K562 (cell line): Measurements from ENCODE around the gene SLC44A5. TPM values are rescaled to one million over a fixed set of nuclear protein-coding genes. Genes with fewer than 3 reads are reported as not detected.

Experiments
- ATAC-seq: fragments of 200-7000 bp; cut with Tn5 transposase; 3 replicates; pipeline ENCODE4 v1.9.1; 2020; ENCODE audit warnings: moderate library complexity
- BruUV-seq: library from RNA; stranded (reverse); fragments of 400-500 nt; replicated peaks from 2 replicates; lab custom pipeline; 2021; lab: Mats Ljungman, UMichigan
- CTCF ChIA-PET: fragments of 300-600 bp; formaldehyde crosslinking; extraction: SDS; loops from one replicate; lab custom pipeline; 2021; ENCODE audit warnings: low intra/inter-chr PET ratio; lab: Yijun Ruan, JAX
- POLR2A ChIA-PET: fragments of 300-600, 350-650 bp; sonication (Branson Sonifier 250); formaldehyde crosslinking; extraction: SDS; loops from one replicate; lab custom pipeline; 2021; ENCODE audit warnings: antibody characterized with exemption, inconsistent platforms; lab: Yijun Ruan, JAX
- DNase-seq, 4 experiments: peaks; one replicate each; pipeline versions ENCODE4 v3.0.0 to v3.0.0-alpha.2; 2011 to 2018; ENCODE audit warnings: low spot score in 3 of 4, mixed read lengths in 3 of 4; ENCODE audit errors: extremely low read depth in 1 of 4
- FAIRE-seq: peaks from 2 replicates; lab custom pipeline; 2011; peaks lifted over from hg19 to GRCh38; lab: Jason Lieb, UNC
- H2AFZ ChIP-seq: 2 replicates; pipeline ENCODE4 v1.6.0; 2011; ENCODE audit warnings: low read depth, low read length, control low read depth, inconsistent platforms
- H3K27ac ChIP-seq: fragments of 200-600 bp; 3 replicates; pipeline ENCODE4 v1.8.0; 2011; ENCODE audit warnings: low read depth, mild to moderate bottlenecking, control low read depth, inconsistent platforms, low read length, moderate library complexity, mixed read lengths; ENCODE audit errors: extremely low read depth
- H3K27me3 ChIP-seq, 2 experiments: fragments of 300-600 bp in 1 of 2; 2 replicates in 1 of 2; 3 replicates in 1 of 2; pipeline versions ENCODE4 v1.6.0 to v1.8.0; 2011; ENCODE audit warnings: inconsistent platforms in 2 of 2, low read length in 2 of 2, mild to moderate bottlenecking in 1 of 2, mixed read lengths in 1 of 2, moderate library complexity in 1 of 2; ENCODE audit not compliant: control insufficient read depth in 2 of 2, insufficient read depth in 2 of 2
- H3K36me3 ChIP-seq: fragments of 300-600 bp; 3 replicates; pipeline ENCODE4 v1.8.0; 2011; ENCODE audit warnings: mild to moderate bottlenecking, low read length, inconsistent platforms; ENCODE audit not compliant: control insufficient read depth, insufficient read depth
- H3K4me1 ChIP-seq, 2 experiments: fragments of 200-600 bp in 1 of 2; replicated peaks in 1 of 2; 2 replicates in 1 of 2; 3 replicates in 1 of 2; pipeline versions ENCODE4 v1.5.1 to v1.8.0; 2011; ENCODE audit warnings: inconsistent platforms in 2 of 2, low read length in 2 of 2, mild to moderate bottlenecking in 1 of 2, mixed read lengths in 1 of 2, moderate library complexity in 1 of 2; ENCODE audit not compliant: control insufficient read depth in 2 of 2, insufficient read depth in 2 of 2
- H3K4me2 ChIP-seq: 2 replicates; pipeline ENCODE4 v1.6.1; 2011; ENCODE audit warnings: low read length, control low read depth, inconsistent platforms, mixed read lengths; ENCODE audit not compliant: insufficient read depth
- H3K4me3 ChIP-seq: fragments of 200-600 bp; sonication (generic), shearing (Covaris generic); 2 replicates; pipeline ENCODE4 v1.5.1; 2016; ENCODE audit warnings: control low read depth, inconsistent platforms
- H3K79me2 ChIP-seq: fragments of 200-600 bp; 3 replicates; pipeline ENCODE4 v1.8.0; 2011; ENCODE audit warnings: low read length, inconsistent platforms; ENCODE audit not compliant: control insufficient read depth, insufficient read depth
- H3K9ac ChIP-seq, 2 experiments: 2 replicates each; pipeline versions ENCODE4 v1.6.0 to v1.6.1; 2011; ENCODE audit warnings: low read depth in 2 of 2, low read length in 2 of 2, control low read depth in 1 of 2, inconsistent platforms in 1 of 2, mild to moderate bottlenecking in 1 of 2, mixed read lengths in 1 of 2; ENCODE audit not compliant: insufficient read depth in 1 of 2
- H3K9me1 ChIP-seq: one replicate; pipeline ENCODE4 v1.6.0; 2011; ENCODE audit warnings: inconsistent platforms, mild to moderate bottlenecking, low read length, moderate library complexity; ENCODE audit not compliant: control insufficient read depth, insufficient read depth
- H3K9me3 ChIP-seq: replicated peaks from 2 replicates; pipeline ENCODE4 v1.5.1; 2011; ENCODE audit warnings: low read depth, low read length, inconsistent platforms; ENCODE audit not compliant: control insufficient read depth, insufficient read depth
- H4K20me1 ChIP-seq: replicated peaks from 2 replicates; pipeline ENCODE4 v1.6.1; 2011; ENCODE audit warnings: low read length, inconsistent platforms, mixed read lengths; ENCODE audit not compliant: control insufficient read depth, insufficient read depth
- ARNT ChIP-seq, 2 experiments: fragments of 450-650 bp; IDR thresholded peaks; 2 replicates each; pipeline ENCODE4 v1.6.1; 2016; ENCODE audit warnings: mild to moderate bottlenecking in 1 of 2
- FOXA1 ChIP-seq: fragments of 450-650 bp; IDR thresholded peaks from 2 replicates; pipeline ENCODE4 v1.6.1; 2016; ENCODE audit warnings: mild to moderate bottlenecking, borderline replicate concordance
- KLF13 ChIP-seq: fragments of 450-650 bp; IDR thresholded peaks from 2 replicates; pipeline ENCODE4 v1.6.1; 2016; ENCODE audit warnings: missing genetic modification characterization, low read depth, mild to moderate bottlenecking, missing compliant biosample characterization, moderate library complexity, borderline replicate concordance
- RBM15 ChIP-seq: fragments of 200-400 bp; formaldehyde crosslinking; IDR thresholded peaks from 2 replicates; pipeline ENCODE4 v1.6.1; 2018; ENCODE audit warnings: mild to moderate bottlenecking, low read length, moderate library complexity; ENCODE audit not compliant: insufficient read depth
- SMAD1 ChIP-seq: fragments of 150-350 bp; IDR thresholded peaks from 2 replicates; pipeline ENCODE4 v1.6.1; 2014; ENCODE audit warnings: low read length, low read depth; ENCODE audit not compliant: partially characterized antibody
- SRSF9 ChIP-seq: fragments of 200-400 bp; formaldehyde crosslinking; IDR thresholded peaks from 2 replicates; pipeline ENCODE4 v1.6.1; 2017; ENCODE audit warnings: low read depth, low read length, borderline replicate concordance
- U2AF2 ChIP-seq: fragments of 200-400 bp; formaldehyde crosslinking; optimal IDR thresholded peaks from 2 replicates; pipeline ENCODE3; 2017; ENCODE audit warnings: low read depth, mild to moderate bottlenecking, low read length
- ZNF212 ChIP-seq: fragments of 450-650 bp; formaldehyde crosslinking; IDR thresholded peaks from 2 replicates; pipeline ENCODE4 v1.4.0; 2020; ENCODE audit warnings: mild to moderate bottlenecking
- ZNF354B ChIP-seq: fragments of 250-450 bp; sonication (Bioruptor Pico); IDR thresholded peaks from 2 replicates; pipeline ENCODE4 v1.4.0; 2020
- ZNF445 ChIP-seq: fragments of 250-450 bp; sonication (Bioruptor Pico); IDR thresholded peaks from 2 replicates; pipeline ENCODE4 v1.4.0; 2020; ENCODE audit warnings: low read depth, mild to moderate bottlenecking, moderate library complexity
- ZNF75A ChIP-seq: fragments of 450-650 bp; formaldehyde crosslinking; IDR thresholded peaks from 2 replicates; pipeline ENCODE4 v1.4.0; 2020; ENCODE audit warnings: mild to moderate bottlenecking
- in situ Hi-C: fragments of 300-500 bp; cut with MboI; formaldehyde crosslinking; loops from 4 replicates; pipeline ENCODE4 v1.15.0; 2018; ENCODE audit warnings: inconsistent platforms, mixed read lengths
- intact Hi-C: fragments of 100-400 bp; cut with micrococcal nuclease; formaldehyde crosslinking; loops from 2 replicates; pipeline ENCODE4 v1.14.2; 2022
- polyA plus RNA-seq, 8 experiments: library from polyadenylated mRNA; depleted of rRNA in 4 of 8; stranded (reverse) in 5 of 8; unstranded in 3 of 8; fragments of >200 nt; fragmentation: Nextera tagmentation in 2 of 8; fragmentation: Illumina TruSeq in 1 of 8; extraction: Ambion mirVana in 2 of 8; extraction: Trizol in 1 of 8; gene quantifications; 2 replicates each; pipeline versions ENCODE4 v1.2.1 to v1.2.3, GENCODE V29; 2011 to 2014; ENCODE audit warnings: inconsistent platforms in 1 of 8, missing spikeins in 1 of 8
- total RNA-seq, 7 experiments: library from RNA; depleted of rRNA in 6 of 7; stranded (reverse); fragments of >200 nt in 6 of 7; fragmentation: Illumina TruSeq in 2 of 7; extraction: Trizol in 2 of 7; gene quantifications; 2 replicates each; pipeline versions ENCODE4 v1.2.1 to v1.2.3, GENCODE V29; 2011 to 2021; ENCODE audit warnings: low replicate concordance in 1 of 7
- TF ChIP-seq, protein P1 (sequence below), 3 experiments: IDR thresholded peaks in 2 of 3; conservative IDR thresholded peaks in 1 of 3; 2 replicates each; pipeline ENCODE4 v1.5.1; 2011 to 2012; ENCODE audit warnings: low read length in 3 of 3, mild to moderate bottlenecking in 3 of 3, control low read depth in 2 of 3, improper control_type of control experiment in 1 of 3, inconsistent platforms in 1 of 3, low read depth in 1 of 3, mixed read lengths in 1 of 3, moderate library complexity in 1 of 3; ENCODE audit not compliant: insufficient read depth in 2 of 3

Gene SLC44A5
- total and polyA plus RNA-seq, 9 of the 15 experiments (the other 6 are each of a cell fraction or from before 2014, with no cell fraction given), result 1.2 to 10.1 (median 3.2) TPM

DNA sequence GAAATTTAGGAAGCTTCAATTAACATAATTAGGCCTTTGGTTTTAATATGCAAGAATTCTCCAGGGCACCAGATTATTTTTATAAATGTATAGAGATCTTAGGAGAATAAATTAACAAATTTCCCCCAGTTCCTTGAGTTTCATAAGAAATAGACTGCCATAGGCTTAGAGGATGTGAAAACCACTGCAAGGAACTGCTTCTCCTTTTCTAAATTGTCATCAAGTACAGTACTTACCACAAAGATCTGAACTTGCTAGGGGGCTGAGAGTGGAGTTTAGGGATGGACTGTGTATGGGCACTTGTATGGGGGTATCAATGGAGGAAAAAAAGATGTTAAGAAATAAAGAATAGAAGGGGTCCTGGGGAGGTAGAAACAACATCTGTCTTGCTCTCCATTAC is 445.6 kb downstream of the SLC44A5 start:
- TF ChIP-seq SRSF9 (no peak), ZNF212 (no peak), KLF13 (no peak), SMAD1 (no peak), U2AF2 (no peak), ARNT (IDR thresholded peaks at IDR 0.05) (no peak), FOXA1 (no peak), ZNF75A (CRISPR knock-in tag) (no peak), ZNF354B (no peak), RBM15 (no peak), ZNF445 (CRISPR knock-in tag) (no peak)
- TF ChIP-seq, protein P1, sequence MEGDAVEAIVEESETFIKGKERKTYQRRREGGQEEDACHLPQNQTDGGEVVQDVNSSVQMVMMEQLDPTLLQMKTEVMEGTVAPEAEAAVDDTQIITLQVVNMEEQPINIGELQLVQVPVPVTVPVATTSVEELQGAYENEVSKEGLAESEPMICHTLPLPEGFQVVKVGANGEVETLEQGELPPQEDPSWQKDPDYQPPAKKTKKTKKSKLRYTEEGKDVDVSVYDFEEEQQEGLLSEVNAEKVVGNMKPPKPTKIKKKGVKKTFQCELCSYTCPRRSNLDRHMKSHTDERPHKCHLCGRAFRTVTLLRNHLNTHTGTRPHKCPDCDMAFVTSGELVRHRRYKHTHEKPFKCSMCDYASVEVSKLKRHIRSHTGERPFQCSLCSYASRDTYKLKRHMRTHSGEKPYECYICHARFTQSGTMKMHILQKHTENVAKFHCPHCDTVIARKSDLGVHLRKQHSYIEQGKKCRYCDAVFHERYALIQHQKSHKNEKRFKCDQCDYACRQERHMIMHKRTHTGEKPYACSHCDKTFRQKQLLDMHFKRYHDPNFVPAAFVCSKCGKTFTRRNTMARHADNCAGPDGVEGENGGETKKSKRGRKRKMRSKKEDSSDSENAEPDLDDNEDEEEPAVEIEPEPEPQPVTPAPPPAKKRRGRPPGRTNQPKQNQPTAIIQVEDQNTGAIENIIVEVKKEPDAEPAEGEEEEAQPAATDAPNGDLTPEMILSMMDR (IDR thresholded peaks at IDR 0.05 in 2 of 3, conservative IDR thresholded peaks at IDR 0.05 in 1 of 3; ENCODE audit: insufficient read depth in 2 of 3, low read depth in 1 of 3, low read length in 3 of 3), result no peak
- Histone ChIP-seq H3K4me3 (no peak overlapping the region), H2AFZ (no peak overlapping the region), H3K4me2 (no peak overlapping the region), H3K27me3 (no peaks in the 10 kb centered on the region), H3K9me1 (no peaks in the 10 kb centered on the region), H3K9ac (no peak overlapping the region), H3K9me3 (no peaks in the 10 kb centered on the region), H3K36me3 (no peaks in the 10 kb centered on the region), H4K20me1 (no peaks in the 10 kb centered on the region), H3K27ac (no peak overlapping the region), H3K4me1 (no peaks in the 10 kb centered on the region), H3K79me2 (no peaks in the 10 kb centered on the region)
- no peak for ATAC-seq
- ChIA-PET CTCF (no interaction called here), POLR2A (interaction anchor here (1.2 kb wide), 1 partner anchor 16 kb away, joined by 4 read pairs; no protein-coding TSS in a partner anchor)
- in situ Hi-C loops (no loop called here), intact Hi-C loops (no loop called here)
- no peak for DNase-seq
- BruUV-seq, result no TSS peak
- no peak for FAIRE-seq
